ENCODE data around the gene RMI2.
"Not testable (repeated sequence)": the region's sequence is repeated elsewhere in the genome, so short reads cannot be mapped to it uniquely, and the experiment has no call there.

The RMI2 gene

DNA sequence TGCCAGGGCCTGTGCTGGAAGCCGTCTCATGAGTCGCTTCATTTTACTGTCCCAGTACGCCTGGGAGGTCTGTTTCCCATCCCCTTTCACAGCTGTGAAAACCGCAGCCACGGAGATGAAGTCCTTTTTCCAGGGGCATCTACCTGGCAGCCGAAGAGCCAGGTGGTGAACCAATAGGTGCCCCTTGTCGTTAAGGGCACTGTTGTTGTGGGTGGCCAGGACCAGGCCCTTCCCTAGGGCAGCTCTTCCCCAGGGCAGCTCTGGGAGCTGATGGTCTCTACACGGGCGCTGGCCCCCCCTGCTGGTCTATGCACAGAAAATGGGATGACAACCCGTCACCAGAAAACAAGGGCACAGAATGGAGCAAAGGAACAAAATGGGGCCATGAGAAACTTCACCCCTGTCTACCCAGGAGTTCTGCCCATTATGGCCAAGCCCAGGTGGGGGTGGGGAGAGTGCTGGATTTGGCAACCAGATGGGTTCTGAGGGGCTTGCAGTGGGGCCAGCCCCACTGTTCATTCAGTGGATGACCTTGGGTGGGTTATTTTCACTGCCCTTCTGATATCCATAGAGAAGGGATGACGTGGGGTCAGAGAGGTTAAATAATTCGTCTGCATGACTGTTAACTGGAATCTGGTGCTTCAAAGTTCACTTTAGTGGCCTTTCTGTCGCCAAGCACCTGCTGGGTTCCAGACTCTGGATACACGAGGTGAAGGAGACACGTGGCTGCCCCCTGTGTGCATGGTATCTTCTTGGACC lies 11.5 kb downstream of the RMI2 start:
- peak; percentile 78 for DNase-seq

DNA sequence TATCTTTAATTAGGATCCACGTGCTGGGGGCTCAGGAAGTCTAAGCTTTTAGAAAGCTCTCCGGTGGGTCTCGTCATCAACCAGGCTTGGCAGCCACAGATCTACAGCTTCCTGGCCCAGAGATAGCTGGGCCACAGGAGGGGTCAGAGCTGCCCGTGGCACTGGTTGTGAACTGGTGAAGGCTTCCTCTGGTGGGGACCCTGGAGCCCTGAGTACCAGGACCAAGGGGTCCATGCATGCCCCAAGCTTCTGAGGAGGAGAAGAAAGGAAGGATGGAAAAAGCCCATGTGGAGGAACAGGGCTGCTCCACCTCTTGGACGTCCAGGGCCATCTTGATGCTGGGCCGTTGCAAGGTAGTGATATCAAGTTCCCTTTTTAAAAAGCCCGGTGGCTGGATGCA lies 13.3 kb downstream of the RMI2 start:
- DNase-seq: no peak

GRCh38 chr16:11359370-11359769 lies 14.1 kb downstream of the RMI2 start:
- no peak for DNase-seq

DNA sequence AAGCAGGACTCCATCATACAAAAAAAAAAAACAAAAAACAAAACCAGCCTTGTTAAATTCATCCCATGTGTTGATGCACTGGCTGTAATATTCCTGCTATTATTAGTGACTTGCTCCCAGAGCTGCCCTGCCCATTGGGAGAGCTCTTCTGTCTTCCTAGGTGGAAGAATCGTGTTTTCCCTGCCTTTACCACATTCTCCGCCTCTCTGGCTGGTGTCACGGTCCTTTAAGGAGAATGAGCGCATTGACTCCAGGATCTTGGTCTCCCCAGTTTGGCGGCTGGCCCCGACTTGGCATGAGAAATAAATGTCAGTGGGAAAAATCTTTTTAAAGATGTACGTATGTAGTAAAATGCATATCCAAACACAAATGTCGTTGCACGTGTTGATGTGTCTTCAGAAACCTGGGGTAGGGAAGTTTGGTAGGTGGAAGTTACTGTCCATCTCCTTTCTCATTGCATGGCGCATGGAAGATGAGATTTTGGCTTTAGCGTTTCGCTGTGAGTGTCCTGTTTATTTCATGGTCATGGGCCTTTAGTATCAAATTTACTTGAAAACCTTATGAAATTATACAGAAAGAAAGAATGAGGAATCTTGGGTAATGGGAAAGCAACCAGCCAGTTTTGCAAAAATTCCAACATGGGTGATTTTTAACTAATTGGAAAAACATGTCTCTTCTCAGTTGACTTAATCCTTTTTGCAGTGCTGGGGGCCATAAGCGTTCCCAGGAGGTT lies 15.5 kb downstream of the RMI2 start:
- no peak for DNase-seq

GRCh38 chr16:11361701-11362451 lies 16.6 kb downstream of the RMI2 start:
- DNase-seq: peak; percentile 61

- DNase-seq: no peak
These were observed 18.6 kb downstream of the RMI2 start for GRCh38 chr16:11363927-11364258.

GRCh38 chr16:11367483-11367906 lies 22.2 kb downstream of the RMI2 start:
- DNase-seq: no peak

- no peak for DNase-seq
These were observed 25.0 kb downstream of the RMI2 start for GRCh38 chr16:11370084-11370931.

DNA sequence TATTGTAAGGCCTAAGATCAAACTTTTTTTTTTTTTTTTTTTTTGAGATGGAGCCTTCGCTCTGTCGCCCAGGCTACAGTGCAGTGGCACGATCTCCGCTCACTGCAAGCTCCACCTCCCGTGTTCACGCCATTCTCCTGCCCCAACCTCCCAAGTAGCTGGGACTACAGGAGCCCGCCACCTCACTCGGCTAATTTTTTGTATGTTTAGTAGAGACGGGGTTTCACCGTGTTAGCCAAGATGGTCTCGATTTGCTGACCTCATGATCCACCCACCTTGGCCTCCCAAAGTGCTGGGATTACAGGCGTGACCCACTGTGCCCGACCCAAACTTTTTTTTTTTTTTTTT lies 25.6 kb downstream of the RMI2 start:
- DNase-seq: not testable (repeated sequence)

GRCh38 chr16:11372073-11372828 lies 27.0 kb downstream of the RMI2 start:
- DNase-seq: no peak

- no peak for DNase-seq
These were observed 27.6 kb downstream of the RMI2 start for GRCh38 chr16:11372829-11373306.

GRCh38 chr16:11374255-11374654 lies 29.0 kb downstream of the RMI2 start:
- no peak for DNase-seq

DNA sequence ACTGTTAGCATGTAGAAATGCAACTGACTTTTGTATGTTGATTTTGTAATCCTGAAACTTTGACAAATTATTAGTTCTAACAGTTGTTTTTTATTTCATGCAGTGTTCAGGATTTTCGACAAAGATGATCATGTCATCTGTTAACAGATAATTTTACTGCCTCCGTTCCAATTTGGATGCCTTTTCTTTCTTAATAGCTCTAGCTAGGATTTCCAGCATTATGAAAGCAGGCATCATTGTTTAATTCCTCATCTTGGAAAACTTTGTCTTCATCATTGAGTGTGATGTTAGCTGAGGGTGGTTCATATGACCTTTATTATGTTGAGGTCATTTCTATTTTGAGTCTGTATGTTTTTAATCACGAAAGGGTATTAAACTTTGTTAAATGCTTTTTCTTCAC lies 31.9 kb downstream of the RMI2 start:
- DNase-seq: no peak

DNA sequence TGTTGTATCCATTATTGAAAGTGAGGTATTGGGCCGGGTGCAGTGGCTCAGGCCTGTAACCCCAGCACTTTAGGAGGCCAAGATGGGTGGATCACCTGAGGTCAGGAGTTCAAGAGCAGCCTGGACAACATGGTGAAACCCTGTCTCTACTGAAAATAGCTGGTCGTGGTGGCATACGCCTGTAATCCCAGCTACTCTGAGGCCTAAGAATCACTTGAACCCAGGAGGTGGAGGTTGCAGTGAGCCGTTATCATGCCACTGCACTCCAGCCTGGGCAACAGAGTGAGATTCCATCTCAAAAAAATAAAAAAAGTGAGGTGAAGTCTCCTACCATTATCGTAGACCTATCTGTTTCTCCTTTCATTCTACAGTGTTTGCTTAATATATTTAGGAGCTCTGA lies 33.7 kb downstream of the RMI2 start:
- DNase-seq: not testable (repeated sequence)

GRCh38 chr16:11379420-11379819 lies 34.2 kb downstream of the RMI2 start:
- DNase-seq: peak; percentile 54 to 59

DNA sequence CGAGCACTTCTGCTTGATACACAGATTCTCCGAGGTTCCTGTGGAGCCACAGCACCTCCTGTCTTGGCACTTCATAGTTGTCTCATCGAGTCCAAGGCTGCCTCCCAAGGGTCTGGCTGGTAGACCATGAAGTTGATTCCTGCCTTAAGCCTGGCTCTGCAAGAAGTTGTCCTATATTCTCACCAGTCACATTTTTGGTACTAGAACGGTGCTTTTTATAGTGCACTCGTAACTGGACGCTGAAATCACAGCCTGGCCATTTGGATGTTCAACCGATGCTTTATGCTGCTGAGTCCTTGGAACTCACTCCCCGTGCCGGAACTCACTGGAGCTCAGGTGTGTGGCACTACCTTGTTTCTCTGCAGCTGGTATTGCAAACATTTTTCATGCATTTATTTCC lies 35.6 kb downstream of the RMI2 start:
- no peak for DNase-seq

DNA sequence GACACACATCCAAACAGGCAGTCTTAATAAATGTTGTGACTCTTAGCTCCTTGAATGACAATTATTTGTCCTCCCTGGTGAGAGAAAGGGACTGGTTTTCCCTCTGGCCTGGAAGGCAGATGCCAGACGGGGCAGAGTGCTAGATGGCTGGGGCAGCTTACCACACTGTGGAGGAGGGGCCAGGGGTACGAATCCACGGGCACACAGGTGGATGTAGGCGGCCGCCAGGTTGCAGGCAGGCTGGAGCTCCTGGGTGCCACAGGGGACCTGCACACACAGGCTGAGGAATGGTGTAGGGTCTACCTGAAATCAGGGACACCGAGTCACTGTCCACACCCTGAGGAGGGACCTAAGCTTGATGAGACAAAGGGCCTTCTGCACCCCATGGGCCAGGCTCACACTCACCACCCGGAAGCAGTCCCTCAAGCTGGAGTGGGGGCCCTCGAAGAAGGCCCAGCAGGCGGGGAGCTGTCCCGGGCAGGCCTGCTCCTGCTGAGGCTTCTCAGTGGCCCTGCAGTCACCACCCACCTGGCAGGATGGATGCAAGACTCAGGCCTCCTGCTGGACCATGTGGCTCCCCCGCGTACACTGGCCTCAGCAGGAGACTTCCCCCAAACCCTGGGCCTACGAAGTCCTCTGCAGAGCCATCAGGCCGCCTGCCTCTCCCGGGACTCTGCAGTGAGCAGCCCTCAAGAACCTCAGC lies 38.4 kb downstream of the RMI2 start:
- no peak for DNase-seq

DNA sequence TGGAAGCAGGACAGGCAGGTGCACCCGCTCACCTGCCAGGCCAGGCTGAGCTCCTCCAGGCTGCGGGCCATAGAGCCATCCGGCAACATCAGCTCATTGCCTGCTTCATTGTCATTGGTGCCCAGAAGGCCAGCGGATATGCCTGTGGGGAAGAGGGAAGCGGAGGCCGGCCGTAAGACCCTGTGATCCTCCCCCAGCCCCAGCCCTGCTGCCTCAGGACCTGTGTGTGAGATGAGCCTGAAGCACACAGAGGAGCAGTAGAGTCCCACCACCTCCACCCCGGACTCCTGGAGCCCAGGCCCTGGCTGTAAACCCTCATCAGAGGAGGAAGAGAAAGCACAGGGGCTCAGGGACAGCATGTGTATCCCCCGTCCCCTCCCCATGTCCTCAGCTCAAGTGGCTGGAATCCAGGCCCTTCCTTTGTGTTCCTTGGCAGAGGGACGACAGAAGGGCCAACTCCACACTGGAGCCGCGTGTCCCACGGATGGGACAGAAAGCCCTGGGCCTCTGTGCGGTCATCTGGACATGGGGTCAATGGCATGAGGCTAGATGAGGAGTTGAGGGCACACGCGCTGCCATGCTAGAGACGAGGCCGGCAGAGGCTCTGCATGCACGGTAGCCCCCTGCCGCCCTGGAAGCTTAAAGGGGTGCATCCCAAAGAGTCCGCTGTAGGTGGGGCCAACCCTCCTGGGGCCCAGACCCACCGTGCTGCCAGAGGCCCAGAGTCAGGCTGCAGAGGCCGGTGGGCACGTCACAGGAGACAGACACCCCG lies 39.1 kb downstream of the RMI2 start:
- no peak for DNase-seq

GRCh38 chr16:11384956-11385586 lies 39.8 kb downstream of the RMI2 start:
- DNase-seq: no peak

DNA sequence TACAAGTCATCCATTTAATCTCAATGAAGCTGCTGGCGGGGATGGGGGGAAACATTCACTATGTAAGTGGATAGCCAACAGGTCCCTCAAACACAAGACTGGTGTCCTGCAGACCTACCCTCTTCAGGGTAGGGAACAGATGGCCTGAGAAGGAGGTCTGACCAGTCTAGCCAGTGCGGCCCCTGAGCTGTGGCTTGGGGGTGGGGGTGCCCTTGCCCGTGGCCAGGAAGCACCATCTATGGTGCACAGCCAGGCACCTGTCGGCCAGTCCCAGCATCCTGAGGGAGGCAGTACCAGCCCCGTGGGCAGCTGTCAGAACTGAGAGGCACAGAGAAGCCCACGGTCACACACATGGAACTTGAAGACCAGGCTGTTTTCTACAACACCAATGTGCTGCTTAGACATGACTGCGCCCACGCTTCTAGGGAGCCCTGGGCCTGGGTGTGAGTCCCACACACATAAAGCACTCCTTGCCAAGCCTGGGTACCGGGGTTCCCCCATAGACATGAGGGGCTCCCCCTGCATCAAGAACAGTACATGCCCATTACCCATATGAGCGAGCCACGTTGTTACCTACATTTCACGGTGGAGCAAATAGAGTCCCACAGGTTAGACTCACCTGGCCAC lies 40.9 kb downstream of the RMI2 start:
- no peak for DNase-seq

Data from activated T-cell treated with anti-CD3 and anti-CD28 coated beads, Interleukin-2, amount 50 U/mL, for 48 hours (primary cell).